GM19467 (cell line): ENCODE data around the gene PDZRN4.
"Not testable (repeated sequence)": the region's sequence is repeated elsewhere in the genome, so short reads cannot be mapped to it uniquely, and the experiment has no call there.

Experiments
- ATAC-seq: cut with Tn5 transposase; IDR thresholded peaks from one replicate; pipeline ENCODE4 v1.9.1; 2021; ENCODE audit warnings: mild to moderate bottlenecking, moderate library complexity; ENCODE audit not compliant: unreplicated experiment

The PDZRN4 gene

GRCh38 chr12:41277946-41278267 lies 89.8 kb downstream of the PDZRN4 start:
- ATAC-seq: no peak

- ATAC-seq: not testable (repeated sequence)
These were observed 92.4 kb downstream of the PDZRN4 start for GRCh38 chr12:41280341-41281095.

- ATAC-seq: not testable (repeated sequence)
These were observed 97.3 kb downstream of the PDZRN4 start for GRCh38 chr12:41285470-41285869.

GRCh38 chr12:41286426-41286825 lies 98.3 kb downstream of the PDZRN4 start:
- no peak for ATAC-seq

- peak; percentile 73 for ATAC-seq
These were observed 99.5 kb downstream of the PDZRN4 start for GRCh38 chr12:41287500-41288141.

GRCh38 chr12:41288142-41288811 lies 100.2 kb downstream of the PDZRN4 start:
- no peak for ATAC-seq

GRCh38 chr12:41289501-41289900 lies 101.4 kb downstream of the PDZRN4 start:
- ATAC-seq: no peak

- ATAC-seq: no peak
These were observed 104.9 kb downstream of the PDZRN4 start for GRCh38 chr12:41293011-41293410.

GRCh38 chr12:41293461-41293860 lies 105.3 kb downstream of the PDZRN4 start:
- no peak for ATAC-seq

GRCh38 chr12:41302979-41303403 lies 114.9 kb downstream of the PDZRN4 start:
- ATAC-seq: no peak

GRCh38 chr12:41304526-41304925 lies 116.4 kb downstream of the PDZRN4 start:
- ATAC-seq: no peak

GRCh38 chr12:41310367-41310766 lies 122.2 kb downstream of the PDZRN4 start:
- no peak for ATAC-seq

- ATAC-seq: no peak
These were observed 123.8 kb downstream of the PDZRN4 start for GRCh38 chr12:41311883-41312282.

- ATAC-seq: not testable (repeated sequence)
These were observed 124.3 kb downstream of the PDZRN4 start for GRCh38 chr12:41312451-41312850.

- no peak for ATAC-seq
These were observed 137.2 kb downstream of the PDZRN4 start for GRCh38 chr12:41325336-41325735.

GRCh38 chr12:41327096-41327895 lies 139.2 kb downstream of the PDZRN4 start:
- no peak for ATAC-seq

GRCh38 chr12:41333974-41334373 lies 145.9 kb downstream of the PDZRN4 start:
- no peak for ATAC-seq

GRCh38 chr12:41334390-41334789 lies 146.3 kb downstream of the PDZRN4 start:
- no peak for ATAC-seq

GRCh38 chr12:41336041-41336549 lies 148.0 kb downstream of the PDZRN4 start:
- ATAC-seq: no peak

- no peak for ATAC-seq
These were observed 151.7 kb downstream of the PDZRN4 start for GRCh38 chr12:41339784-41340183.
